H54 (cell line): ENCODE measurements around the gene CDKAL1.
A peak's percentile ranks its signal among the peaks of the same experiment; 100 is the strongest.

Experiments used
- DNase-seq: peaks from one replicate; pipeline ENCODE4 v3.0.0; 2011; ENCODE audit warnings: low spot score, mixed read lengths; ENCODE audit not compliant: insufficient read length
- FAIRE-seq: peaks from 3 replicates; lab custom pipeline; 2011; peaks lifted over from hg19 to GRCh38; lab: Jason Lieb, UNC
- POLR2A ChIP-seq: IDR thresholded peaks from 2 replicates; pipeline ENCODE4 v1.6.1; 2011; ENCODE audit warnings: low read depth, mild to moderate bottlenecking, low read length

Gene CDKAL1

DNA sequence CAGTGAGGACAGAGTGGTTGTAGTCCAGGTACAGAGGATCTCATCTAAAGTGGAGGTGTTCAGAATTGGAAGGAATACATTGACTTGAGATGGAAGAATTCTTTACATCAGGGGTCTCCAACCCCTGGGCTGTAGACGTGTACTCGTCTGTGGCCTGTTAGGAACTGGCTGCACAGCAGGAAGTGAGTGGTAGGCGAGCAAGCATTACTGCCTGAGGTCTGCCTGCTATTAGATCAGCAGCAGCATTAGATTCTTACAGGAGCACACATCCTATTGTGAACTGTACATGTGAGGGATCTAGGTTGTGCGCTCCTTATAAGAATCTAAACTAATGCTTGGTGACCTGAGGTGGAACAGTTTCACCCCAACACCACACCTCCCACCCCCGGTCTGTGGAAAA, 121.1 kb downstream of the CDKAL1 start:
- FAIRE-seq (peak; percentile 83), DNase-seq (no peak)
- no peak for TF ChIP-seq POLR2A

DNA sequence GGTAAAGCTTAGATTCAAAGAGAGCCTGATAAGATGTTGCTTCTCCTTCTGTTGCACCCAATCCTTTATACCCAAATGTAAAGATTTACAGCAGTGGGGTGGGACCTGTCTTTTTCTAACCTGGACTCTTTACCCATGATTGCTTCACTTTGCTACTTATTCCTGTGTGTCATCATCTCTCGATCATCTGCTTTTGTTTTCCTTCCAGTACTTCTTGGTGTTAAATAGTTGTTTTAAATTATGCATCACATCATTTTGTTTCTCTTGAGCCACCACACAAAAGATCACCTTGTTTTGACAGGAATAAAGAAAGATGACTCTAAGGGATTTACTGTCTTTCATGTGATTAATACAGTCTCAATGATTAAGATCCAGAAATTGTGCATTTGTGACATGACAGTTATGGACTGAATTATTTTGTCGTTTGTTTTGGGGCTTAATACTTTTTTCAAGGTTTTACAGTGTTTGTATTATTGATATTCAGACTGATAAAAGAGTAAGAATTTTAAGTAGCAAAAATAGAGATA, 123.1 kb downstream of the CDKAL1 start:
- no peak for DNase-seq
- no peak for FAIRE-seq
- TF ChIP-seq POLR2A: no peak

GRCh38 chr6:20658053-20658452, 123.8 kb downstream of the CDKAL1 start:
- TF ChIP-seq POLR2A: no peak
- DNase-seq: no peak
- FAIRE-seq: no peak

DNA sequence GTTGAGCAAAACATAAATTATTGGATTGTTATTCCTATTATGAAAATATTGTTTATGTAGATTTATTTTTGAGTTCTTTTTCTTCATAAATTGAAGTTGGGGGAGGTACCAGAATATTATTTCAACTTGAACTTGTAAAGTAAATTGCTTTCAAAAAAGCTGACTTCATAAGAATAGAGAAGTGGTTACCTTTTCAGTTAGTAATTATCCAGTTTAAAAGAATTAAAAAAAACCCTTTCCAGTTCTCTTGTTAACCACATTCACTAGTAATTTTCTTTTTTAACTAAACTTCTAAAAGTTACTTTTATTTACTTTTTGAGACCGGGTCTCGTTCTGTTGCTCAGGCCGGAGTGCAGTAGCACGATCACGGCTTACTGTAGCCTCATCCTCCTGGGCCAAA, 124.3 kb downstream of the CDKAL1 start:
- DNase-seq: no peak
- FAIRE-seq: no peak
- TF ChIP-seq POLR2A: no peak

GRCh38 chr6:20660534-20660933, 126.3 kb downstream of the CDKAL1 start:
- TF ChIP-seq POLR2A: no peak
- no peak for FAIRE-seq
- no peak for DNase-seq

DNA sequence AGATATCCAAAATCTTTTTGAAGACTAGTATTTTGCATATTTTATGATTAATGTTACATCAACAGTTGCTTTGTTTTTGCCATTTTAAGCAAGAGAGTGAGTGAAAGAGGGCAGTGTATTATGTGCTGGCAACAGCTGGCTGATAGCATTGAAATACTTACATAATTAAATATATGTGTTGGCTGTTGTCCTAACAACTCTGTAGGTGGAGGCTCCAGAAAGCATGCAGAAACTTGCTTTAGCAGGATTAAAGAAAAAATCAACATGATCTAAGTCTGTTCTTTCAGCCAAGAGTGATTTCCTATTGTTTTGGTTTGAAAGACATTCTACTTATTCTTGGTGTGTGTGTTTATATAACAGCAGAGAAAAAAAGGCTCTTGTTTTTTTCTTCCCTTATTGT, 127.5 kb downstream of the CDKAL1 start:
- no peak for TF ChIP-seq POLR2A
- DNase-seq (no peak), FAIRE-seq (no peak)

DNA sequence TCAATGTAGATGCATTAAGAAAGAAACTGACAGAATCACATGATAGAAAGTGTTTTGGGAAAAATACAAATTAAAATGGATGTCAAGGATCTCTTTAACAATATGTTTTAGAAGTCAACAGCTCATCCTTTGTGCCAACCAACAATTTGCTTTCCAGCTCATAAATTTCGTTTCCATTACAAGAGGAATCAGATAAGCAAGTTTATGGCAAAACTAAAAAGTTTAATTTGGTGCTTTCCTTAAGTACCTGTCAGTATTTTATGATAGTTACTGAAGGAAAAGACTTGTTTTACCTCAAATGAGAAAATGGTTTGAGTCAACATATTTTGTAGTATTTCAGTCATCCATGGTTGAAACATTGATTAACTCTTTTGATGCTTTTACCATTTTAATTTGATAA, 130.0 kb downstream of the CDKAL1 start:
- DNase-seq (no peak), FAIRE-seq (peak; percentile 41)
- TF ChIP-seq POLR2A: no peak

DNA sequence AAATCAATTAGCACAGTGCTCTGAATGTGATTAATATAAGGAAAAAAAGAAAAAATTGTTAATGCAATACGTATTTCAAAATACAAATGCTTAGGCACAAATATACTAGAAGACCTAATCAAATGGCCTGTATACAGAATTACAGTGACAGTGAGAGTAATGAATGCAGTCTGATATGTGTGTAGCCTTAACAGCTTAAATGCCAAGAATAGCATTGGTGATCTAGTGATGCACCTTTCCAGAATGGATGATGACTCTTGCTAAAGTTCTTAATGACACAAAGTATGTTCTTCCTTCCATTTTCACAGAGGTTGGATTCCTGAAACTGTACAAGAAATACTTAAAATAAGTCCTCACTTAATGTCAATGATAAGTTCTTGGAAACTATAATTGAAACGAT, 131.0 kb downstream of the CDKAL1 start:
- TF ChIP-seq POLR2A: no peak
- DNase-seq: no peak
- FAIRE-seq: no peak

DNA sequence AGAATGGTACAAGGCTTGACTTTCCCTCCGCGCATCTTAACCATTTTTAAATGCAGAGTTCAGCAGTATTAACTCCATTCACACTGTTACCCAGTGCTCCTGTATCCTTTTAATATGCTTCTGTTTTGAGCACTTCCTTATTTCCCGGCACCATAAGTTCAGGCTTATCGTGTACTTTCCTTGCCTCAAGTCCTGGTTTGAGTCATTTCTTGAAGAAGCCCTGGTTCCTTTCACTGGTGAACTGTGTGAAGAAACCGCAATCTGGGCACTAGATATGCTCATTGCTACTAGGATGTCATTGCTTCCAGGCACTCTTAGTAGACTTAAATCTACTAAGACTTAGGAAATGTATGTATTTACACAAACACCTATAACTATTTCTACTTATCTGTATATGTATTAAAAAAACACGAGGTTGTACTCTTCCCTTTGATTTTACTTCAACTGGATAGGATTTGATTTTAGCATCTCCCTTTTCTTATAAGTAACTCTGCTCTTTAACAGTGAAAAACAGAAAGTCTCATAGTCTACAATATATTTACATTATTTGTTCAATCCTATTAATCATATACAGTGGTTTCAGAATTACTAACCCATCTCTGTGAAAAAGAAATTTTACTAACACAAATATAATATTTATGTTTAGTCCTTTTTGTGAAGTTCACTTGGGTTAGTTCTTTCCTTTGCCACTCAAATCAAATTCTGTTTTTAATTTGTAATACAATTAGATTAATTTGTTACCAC, 135.5 kb downstream of the CDKAL1 start:
- no peak for TF ChIP-seq POLR2A
- no peak for DNase-seq
- FAIRE-seq: no peak

DNA sequence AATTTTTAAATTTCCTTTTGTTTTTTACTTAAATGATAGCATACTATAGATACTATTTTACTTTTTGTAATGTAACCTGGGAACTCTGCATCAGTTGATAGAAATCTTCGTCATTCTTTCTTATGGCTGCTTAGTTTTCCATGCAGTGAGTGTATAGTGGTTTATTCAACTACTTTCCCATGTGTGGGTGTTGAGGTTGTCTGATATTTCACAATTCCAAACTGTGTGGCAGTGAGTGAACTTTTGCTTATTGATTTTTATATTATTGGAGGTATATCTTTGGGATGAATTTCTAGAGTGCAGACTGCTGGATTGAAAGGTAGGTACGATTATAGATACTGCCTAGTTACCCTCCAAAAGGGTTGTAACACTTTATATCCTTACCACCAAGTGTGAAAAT, 136.5 kb downstream of the CDKAL1 start:
- DNase-seq (no peak), FAIRE-seq (no peak)
- TF ChIP-seq POLR2A: no peak

DNA sequence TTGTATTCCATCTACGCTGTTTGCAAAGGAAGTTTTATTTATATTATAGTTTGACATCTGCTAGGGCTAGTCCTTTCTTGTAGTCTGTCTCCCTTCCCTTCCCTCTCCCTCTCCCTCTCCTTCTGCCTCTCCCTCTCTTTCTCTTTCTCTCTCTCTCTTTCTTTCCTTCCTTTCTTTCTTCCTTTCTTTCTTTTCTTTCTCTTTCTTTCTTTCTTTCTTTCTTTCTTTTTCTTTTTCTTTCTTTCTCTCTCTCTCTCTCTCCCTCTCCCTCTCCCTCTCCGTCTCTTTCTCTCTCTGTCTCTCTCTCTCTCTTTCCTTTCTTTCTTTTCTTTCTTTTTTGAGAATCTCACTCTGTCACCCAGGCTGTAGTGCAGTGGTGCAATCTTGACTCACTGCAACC, 137.8 kb downstream of the CDKAL1 start:
- DNase-seq (no peak), FAIRE-seq (no peak)
- no peak for TF ChIP-seq POLR2A

GRCh38 chr6:20673458-20673857, 139.2 kb downstream of the CDKAL1 start:
- TF ChIP-seq POLR2A: no peak
- DNase-seq (no peak), FAIRE-seq (no peak)

DNA sequence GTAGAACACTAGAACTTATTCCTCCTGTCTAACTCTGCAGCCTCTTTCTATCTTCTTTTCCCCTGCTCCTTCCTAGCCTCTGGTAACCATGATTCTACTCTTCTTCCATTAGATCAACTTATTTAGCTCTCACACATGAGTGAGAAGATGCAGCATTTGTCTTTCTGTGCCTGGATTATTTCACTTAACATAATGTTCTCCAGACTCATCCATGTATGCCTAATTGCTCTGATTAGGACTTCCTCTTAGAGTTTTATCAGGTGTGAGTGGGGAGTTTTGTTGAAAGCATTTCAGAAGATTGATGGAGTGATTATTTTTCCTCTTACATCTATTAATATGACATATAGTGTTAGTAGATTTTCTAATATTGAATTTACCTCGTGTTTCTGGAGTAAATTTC, 140.4 kb downstream of the CDKAL1 start:
- FAIRE-seq: no peak
- DNase-seq: no peak
- TF ChIP-seq POLR2A: no peak

GRCh38 chr6:20678831-20679352, 144.6 kb downstream of the CDKAL1 start:
- DNase-seq: no peak
- TF ChIP-seq POLR2A: no peak
- peak; percentile 52 for FAIRE-seq

- TF ChIP-seq POLR2A: no peak
- no peak for FAIRE-seq
- no peak for DNase-seq
Measured at GRCh38 chr6:20680697-20681165, 146.5 kb downstream of the CDKAL1 start.
